ENCODE measurements around the gene RALGPS2. TPM values are rescaled to one million over a fixed set of nuclear protein-coding genes. Genes with fewer than 3 reads are reported as not detected.
A peak's percentile ranks its signal among the peaks of the same experiment; 100 is the strongest.

Gene RALGPS2
- total RNA-seq, 1 donor from 2014 or later = 29.8 TPM

- Mint-ChIP-seq H3K27me3 (ENCODE audit: unreplicated experiment) (no peaks in the 10 kb centered on the region), H3K9me3 (ENCODE audit: unreplicated experiment) (peaks cover 4% of the 10 kb centered on the region), H3K4me3 (ENCODE audit: unreplicated experiment) (no peak overlapping the region), H3K36me3 (ENCODE audit: low read depth, unreplicated experiment) (peaks cover 39% of the 10 kb centered on the region), H3K4me1 (ENCODE audit: unreplicated experiment) (no peaks in the 10 kb centered on the region), H3K27ac (ENCODE audit: unreplicated experiment) (no peak overlapping the region)
- peak; percentile 75 for TF ChIP-seq CTCF (IDR thresholded peaks at IDR 0.05; ENCODE audit: unreplicated experiment)
- no peak for DNase-seq (ENCODE audit: low spot score)
Measured at GRCh38 chr1:178768423-178768822, 43.4 kb downstream of the RALGPS2 start.

GRCh38 chr1:178772952-178773351 is 47.9 kb downstream of the RALGPS2 start:
- H3K27ac Mint-ChIP-seq (ENCODE audit: unreplicated experiment) = no peak overlapping the region
- no peak for DNase-seq (ENCODE audit: low spot score)
- H3K9me3 Mint-ChIP-seq (ENCODE audit: unreplicated experiment) = no peaks in the 10 kb centered on the region
- H3K4me3 Mint-ChIP-seq (ENCODE audit: unreplicated experiment) = no peak overlapping the region
- no peaks in the 10 kb centered on the region for H3K27me3 Mint-ChIP-seq (ENCODE audit: unreplicated experiment)
- TF ChIP-seq CTCF (IDR thresholded peaks at IDR 0.05; ENCODE audit: unreplicated experiment) = no peak
- H3K4me1 Mint-ChIP-seq (ENCODE audit: unreplicated experiment) = no peaks in the 10 kb centered on the region
- peaks cover 18% of the 10 kb centered on the region for H3K36me3 Mint-ChIP-seq (ENCODE audit: low read depth, unreplicated experiment)

- peak; percentile 49 for TF ChIP-seq CTCF (IDR thresholded peaks at IDR 0.05; ENCODE audit: unreplicated experiment)
- no peaks in the 10 kb centered on the region for H3K9me3 Mint-ChIP-seq (ENCODE audit: unreplicated experiment)
- no peak overlapping the region for H3K27ac Mint-ChIP-seq (ENCODE audit: unreplicated experiment)
- no peak for DNase-seq (ENCODE audit: low spot score)
- no peaks in the 10 kb centered on the region for H3K4me1 Mint-ChIP-seq (ENCODE audit: unreplicated experiment)
- H3K27me3 Mint-ChIP-seq (ENCODE audit: unreplicated experiment) = no peaks in the 10 kb centered on the region
- H3K36me3 Mint-ChIP-seq (ENCODE audit: low read depth, unreplicated experiment) = peaks cover 12% of the 10 kb centered on the region
- no peak overlapping the region for H3K4me3 Mint-ChIP-seq (ENCODE audit: unreplicated experiment)
Measured at GRCh38 chr1:178774263-178774662, 49.2 kb downstream of the RALGPS2 start.

GRCh38 chr1:178776553-178776952 is 51.5 kb downstream of the RALGPS2 start:
- Mint-ChIP-seq H3K27ac (ENCODE audit: unreplicated experiment) (no peak overlapping the region), H3K36me3 (ENCODE audit: low read depth, unreplicated experiment) (peaks cover 12% of the 10 kb centered on the region), H3K9me3 (ENCODE audit: unreplicated experiment) (no peaks in the 10 kb centered on the region), H3K27me3 (ENCODE audit: unreplicated experiment) (no peaks in the 10 kb centered on the region), H3K4me3 (ENCODE audit: unreplicated experiment) (no peak overlapping the region), H3K4me1 (ENCODE audit: unreplicated experiment) (no peaks in the 10 kb centered on the region)
- DNase-seq (ENCODE audit: low spot score) = no peak
- no peak for TF ChIP-seq CTCF (IDR thresholded peaks at IDR 0.05; ENCODE audit: unreplicated experiment)

- H3K4me3 Mint-ChIP-seq (ENCODE audit: unreplicated experiment) = no peak overlapping the region
- TF ChIP-seq CTCF (IDR thresholded peaks at IDR 0.05; ENCODE audit: unreplicated experiment) = no peak
- H3K27ac Mint-ChIP-seq (ENCODE audit: unreplicated experiment) = no peak overlapping the region
- DNase-seq (ENCODE audit: low spot score) = no peak
- peaks cover 2% of the 10 kb centered on the region for H3K27me3 Mint-ChIP-seq (ENCODE audit: unreplicated experiment)
- H3K9me3 Mint-ChIP-seq (ENCODE audit: unreplicated experiment) = no peaks in the 10 kb centered on the region
- H3K4me1 Mint-ChIP-seq (ENCODE audit: unreplicated experiment) = no peaks in the 10 kb centered on the region
- H3K36me3 Mint-ChIP-seq (ENCODE audit: low read depth, unreplicated experiment) = peaks cover 8% of the 10 kb centered on the region
Measured at GRCh38 chr1:178781533-178782330, 56.7 kb downstream of the RALGPS2 start.
